Body of pancreas (tissue), 4 donors: ENCODE data around the gene RALGAPA1.
"Not testable (repeated sequence)": the region's sequence is repeated elsewhere in the genome, so short reads cannot be mapped to it uniquely, and the experiment has no call there.

ENCODE experiments used
- POLR2A ChIP-seq, 3 donors: fragments of 450-650 bp; IDR thresholded peaks; one replicate each; pipeline ENCODE4 v1.6.1; 2016; ENCODE audit warnings: antibody characterized with exemption in 3 of 3, mild to moderate bottlenecking in 2 of 3
- TF ChIP-seq, protein P1 (sequence below), 7 experiments: fragments of 450-650 bp in 4 of 7; fragments of 200-600 bp in 3 of 7; sonication (generic) in 3 of 7; IDR thresholded peaks; one replicate each; pipeline ENCODE4 v1.5.1; 2016 to 2019; ENCODE audit warnings: antibody characterized with exemption in 7 of 7

DNA sequence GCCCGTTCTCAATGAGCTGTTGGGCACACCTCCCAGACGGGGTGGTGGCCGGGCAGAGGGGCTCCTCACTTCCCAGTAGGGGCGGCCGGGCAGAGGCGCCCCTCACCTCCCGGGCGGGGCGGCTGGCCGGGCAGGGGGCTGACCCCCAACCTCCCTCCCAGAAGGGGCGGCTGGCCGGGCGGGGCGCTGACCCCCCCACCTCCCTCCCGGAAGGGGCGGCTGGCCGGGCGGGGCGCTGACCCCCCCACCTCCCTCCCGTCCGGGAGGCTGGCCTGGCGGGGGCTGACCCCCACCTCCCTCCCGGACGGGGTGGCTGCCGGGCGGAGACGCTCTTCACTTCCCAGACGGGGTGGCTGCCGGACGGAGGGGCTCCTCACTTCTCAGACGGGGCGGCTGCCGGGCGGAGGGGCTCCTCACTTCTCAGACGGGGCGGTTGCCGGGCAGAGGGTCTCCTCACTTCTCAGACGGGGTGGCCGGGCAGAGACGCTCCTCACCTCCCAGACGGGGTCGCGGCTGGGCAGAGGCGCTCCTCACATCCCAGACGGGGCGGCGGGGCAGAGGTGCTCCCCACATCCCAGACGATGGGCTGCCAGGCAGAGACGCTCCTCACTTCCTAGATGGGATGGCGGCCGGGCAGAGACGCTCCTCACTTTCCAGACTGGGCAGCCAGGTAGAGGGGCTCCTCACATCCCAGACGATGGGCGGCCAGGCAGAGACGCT, 15.5 kb upstream of the RALGAPA1 start:
- TF ChIP-seq, protein P1, sequence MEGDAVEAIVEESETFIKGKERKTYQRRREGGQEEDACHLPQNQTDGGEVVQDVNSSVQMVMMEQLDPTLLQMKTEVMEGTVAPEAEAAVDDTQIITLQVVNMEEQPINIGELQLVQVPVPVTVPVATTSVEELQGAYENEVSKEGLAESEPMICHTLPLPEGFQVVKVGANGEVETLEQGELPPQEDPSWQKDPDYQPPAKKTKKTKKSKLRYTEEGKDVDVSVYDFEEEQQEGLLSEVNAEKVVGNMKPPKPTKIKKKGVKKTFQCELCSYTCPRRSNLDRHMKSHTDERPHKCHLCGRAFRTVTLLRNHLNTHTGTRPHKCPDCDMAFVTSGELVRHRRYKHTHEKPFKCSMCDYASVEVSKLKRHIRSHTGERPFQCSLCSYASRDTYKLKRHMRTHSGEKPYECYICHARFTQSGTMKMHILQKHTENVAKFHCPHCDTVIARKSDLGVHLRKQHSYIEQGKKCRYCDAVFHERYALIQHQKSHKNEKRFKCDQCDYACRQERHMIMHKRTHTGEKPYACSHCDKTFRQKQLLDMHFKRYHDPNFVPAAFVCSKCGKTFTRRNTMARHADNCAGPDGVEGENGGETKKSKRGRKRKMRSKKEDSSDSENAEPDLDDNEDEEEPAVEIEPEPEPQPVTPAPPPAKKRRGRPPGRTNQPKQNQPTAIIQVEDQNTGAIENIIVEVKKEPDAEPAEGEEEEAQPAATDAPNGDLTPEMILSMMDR (IDR thresholded peaks at IDR 0.05), result not testable (repeated sequence)
- TF ChIP-seq POLR2A (IDR thresholded peaks at IDR 0.05), result not testable (repeated sequence)
